Colonic mucosa (tissue), 4 donors: ENCODE results near the gene SLC12A3. TPM values are rescaled to one million over a fixed set of nuclear protein-coding genes. Genes with fewer than 3 reads are reported as not detected.

Source experiments
- DNase-seq: peaks from one replicate; pipeline ENCODE4 v3.0.0-alpha.2; 2020
- H3K27ac ChIP-seq: fragments of 200-600 bp; one replicate; pipeline ENCODE4 v1.8.0; 2021
- H3K27me3 ChIP-seq: fragments of 200-600 bp; one replicate; pipeline ENCODE4 v1.8.0; 2021
- H3K36me3 ChIP-seq: fragments of 200-600 bp; one replicate; pipeline ENCODE4 v1.8.0; 2021
- H3K4me1 ChIP-seq: fragments of 200-600 bp; one replicate; pipeline ENCODE4 v1.8.0; 2021; ENCODE audit warnings: mild to moderate bottlenecking
- H3K4me3 ChIP-seq: fragments of 200-600 bp; one replicate; pipeline ENCODE4 v1.8.0; 2021
- H3K9ac ChIP-seq, 2 donors: one replicate each; pipeline ENCODE4 v1.7.0; 2013; ENCODE audit warnings: control low read depth in 2 of 2, low read depth in 2 of 2, low read length in 2 of 2
- H3K9me3 ChIP-seq: fragments of 200-600 bp; one replicate; pipeline ENCODE4 v1.8.0; 2021
- CTCF ChIP-seq: fragments of 200-600 bp; IDR thresholded peaks from one replicate; pipeline ENCODE4 v1.8.0; 2022; ENCODE audit warnings: antibody characterized with exemption, mild to moderate bottlenecking
- intact Hi-C: fragments of 100-400 bp; cut with DNase I; formaldehyde crosslinking; loops from one replicate; pipeline ENCODE4 v1.14.1; 2022
- total RNA-seq, 2 donors: library from RNA; stranded (reverse); fragmentation: NEBNext Ultra II Directional in 1 of 2; extraction: Animal tissue kit (Norgen Biotek cat#: 25700) in 1 of 2; gene quantifications; one replicate each; pipeline ENCODE4 v1.2.1, GENCODE V29; 2021
- donor health status: healthy.
- donor health status: DM: no; HTN: no; CAD: no.
- donor health status: DM: no; HTN: no; CAD: no.

The SLC12A3 gene
- total RNA-seq, 2 donors from 2014 or later = not detected

- no peak for TF ChIP-seq CTCF
Observed at GRCh38 chr16:56912746-56913708, 48.0 kb downstream of the SLC12A3 start.

GRCh38 chr16:56914896-56915295 lies 49.9 kb downstream of the SLC12A3 start:
- no peak overlapping the region for H3K4me3 ChIP-seq
- H3K9me3 ChIP-seq = no peaks in the 10 kb centered on the region
- no peak overlapping the region for H3K9ac ChIP-seq
- H3K4me1 ChIP-seq = no peaks in the 10 kb centered on the region
- H3K27ac ChIP-seq = no peak overlapping the region
- no peaks in the 10 kb centered on the region for H3K27me3 ChIP-seq
- TF ChIP-seq CTCF = no peak
- no peak for DNase-seq
- no peaks in the 10 kb centered on the region for H3K36me3 ChIP-seq
- intact Hi-C loops = no loop called here

More at GRCh38 chr16:56912746-56913708, 48.0 kb downstream of the SLC12A3 start:
- intact Hi-C loops = no loop called here
- H3K27ac ChIP-seq = no peak overlapping the region
- H3K4me3 ChIP-seq = no peak overlapping the region
- no peaks in the 10 kb centered on the region for H3K27me3 ChIP-seq
- H3K9me3 ChIP-seq = no peaks in the 10 kb centered on the region
- DNase-seq = peak; percentile 56
- no peaks in the 10 kb centered on the region for H3K4me1 ChIP-seq
- H3K9ac ChIP-seq = peak overlapping the region; percentile 39 to 43
- H3K36me3 ChIP-seq = no peaks in the 10 kb centered on the region

- H3K27ac ChIP-seq = no peak overlapping the region
- DNase-seq = no peak
Observed at GRCh38 chr16:56915336-56916119, 50.5 kb downstream of the SLC12A3 start.

GRCh38 chr16:56916571-56917403 lies 51.8 kb downstream of the SLC12A3 start:
- Histone ChIP-seq H3K4me3 (no peak overlapping the region), H3K36me3 (no peaks in the 10 kb centered on the region), H3K4me1 (no peaks in the 10 kb centered on the region), H3K27ac (peak overlapping the region; percentile 50), H3K27me3 (no peaks in the 10 kb centered on the region), H3K9ac (no peak overlapping the region), H3K9me3 (no peaks in the 10 kb centered on the region)
- intact Hi-C loops = no loop called here
- DNase-seq = no peak
- TF ChIP-seq CTCF = no peak

More at GRCh38 chr16:56915336-56916119, 50.5 kb downstream of the SLC12A3 start:
- intact Hi-C loops = no loop called here
- Histone ChIP-seq H3K9ac (no peak overlapping the region), H3K9me3 (no peaks in the 10 kb centered on the region), H3K4me1 (no peaks in the 10 kb centered on the region), H3K4me3 (no peak overlapping the region), H3K27me3 (no peaks in the 10 kb centered on the region), H3K36me3 (no peaks in the 10 kb centered on the region)
- TF ChIP-seq CTCF = no peak

GRCh38 chr16:56918467-56919012 lies 53.5 kb downstream of the SLC12A3 start:
- no peaks in the 10 kb centered on the region for H3K36me3 ChIP-seq
- intact Hi-C loops = no loop called here
- no peak overlapping the region for H3K9ac ChIP-seq
- no peak overlapping the region for H3K4me3 ChIP-seq
- no peaks in the 10 kb centered on the region for H3K27me3 ChIP-seq
- no peaks in the 10 kb centered on the region for H3K9me3 ChIP-seq
- DNase-seq = no peak
- TF ChIP-seq CTCF = no peak
- H3K4me1 ChIP-seq = no peaks in the 10 kb centered on the region
- no peak overlapping the region for H3K27ac ChIP-seq
